Ishikawa (cell line): ENCODE measurements around the gene UCKL1.
A peak's percentile ranks its signal among the peaks of the same experiment; 100 is the strongest.

Source experiments
- CEBPB ChIP-seq: IDR thresholded peaks from 2 replicates; pipeline ENCODE4 v1.6.1; 2012
- CREB1 ChIP-seq: IDR thresholded peaks from 2 replicates; pipeline ENCODE4 v1.6.1; 2012; ENCODE audit warnings: low read depth
- EGR1 ChIP-seq: IDR thresholded peaks from 2 replicates; pipeline ENCODE4 v1.6.1; 2012
- EP300 ChIP-seq: IDR thresholded peaks from 2 replicates; pipeline ENCODE4 v1.6.1; 2012; ENCODE audit warnings: borderline replicate concordance
- FOXM1 ChIP-seq: IDR thresholded peaks from 2 replicates; pipeline ENCODE4 v1.6.1; 2012; ENCODE audit warnings: low read depth, borderline replicate concordance
- MAX ChIP-seq: IDR thresholded peaks from 2 replicates; pipeline ENCODE4 v1.6.1; 2012
- NFIC ChIP-seq: IDR thresholded peaks from 2 replicates; pipeline ENCODE4 v1.6.1; 2012
- RAD21 ChIP-seq: IDR thresholded peaks from 2 replicates; pipeline ENCODE4 v1.6.1; 2012; ENCODE audit warnings: low read depth
- REST ChIP-seq: IDR thresholded peaks from 2 replicates; pipeline ENCODE4 v1.6.1; 2012; ENCODE audit warnings: low read depth, mild to moderate bottlenecking
- TAF1 ChIP-seq: IDR thresholded peaks from 2 replicates; pipeline ENCODE4 v1.6.1; 2012; ENCODE audit warnings: low read depth, mild to moderate bottlenecking
- TCF12 ChIP-seq: IDR thresholded peaks from 2 replicates; pipeline ENCODE4 v1.6.1; 2012; ENCODE audit warnings: low read depth
- TEAD4 ChIP-seq: IDR thresholded peaks from 2 replicates; pipeline ENCODE4 v1.6.1; 2012
- USF1 ChIP-seq: IDR thresholded peaks from 2 replicates; pipeline ENCODE4 v1.6.1; 2012
- YY1 ChIP-seq: IDR thresholded peaks from 2 replicates; pipeline ENCODE4 v1.6.1; 2012; ENCODE audit warnings: low read depth
- ZBTB7A ChIP-seq: IDR thresholded peaks from 2 replicates; pipeline ENCODE4 v1.6.1; 2012; ENCODE audit warnings: low read depth

The UCKL1 gene

DNA sequence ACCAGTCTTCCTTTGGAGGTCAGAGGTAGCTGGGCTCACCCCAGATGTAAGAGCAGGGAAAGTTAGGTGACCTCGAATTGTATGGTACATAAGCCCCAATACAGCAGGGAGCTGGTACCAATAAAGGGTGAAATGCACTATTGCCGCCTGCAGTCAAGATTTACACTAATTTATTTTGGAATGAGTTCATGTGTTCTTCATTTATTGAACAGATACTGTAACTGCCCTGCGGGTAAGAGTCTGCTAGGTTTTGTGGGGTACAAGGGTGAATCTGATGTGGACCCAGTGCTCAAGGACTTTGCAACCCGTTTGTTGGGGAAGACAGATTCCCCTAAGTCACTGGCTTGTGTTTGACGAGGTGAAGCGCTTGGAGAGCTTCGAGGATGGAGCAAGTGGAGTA, 63.8 kb downstream of the UCKL1 start:
- TF ChIP-seq YY1 (no peak), RAD21 (no peak), EGR1 (no peak), TEAD4 (no peak), CEBPB (no peak), FOXM1 (no peak), ZBTB7A (no peak), REST (no peak), EP300 (no peak), TAF1 (no peak), MAX (no peak), USF1 (no peak), CREB1 (no peak), NFIC (no peak), TCF12 (no peak)

GRCh38 chr20:63891061-63892002, 64.9 kb downstream of the UCKL1 start:
- TF ChIP-seq RAD21 (no peak), FOXM1 (no peak), EGR1 (no peak), REST (no peak), TCF12 (no peak), CEBPB (no peak)

DNA sequence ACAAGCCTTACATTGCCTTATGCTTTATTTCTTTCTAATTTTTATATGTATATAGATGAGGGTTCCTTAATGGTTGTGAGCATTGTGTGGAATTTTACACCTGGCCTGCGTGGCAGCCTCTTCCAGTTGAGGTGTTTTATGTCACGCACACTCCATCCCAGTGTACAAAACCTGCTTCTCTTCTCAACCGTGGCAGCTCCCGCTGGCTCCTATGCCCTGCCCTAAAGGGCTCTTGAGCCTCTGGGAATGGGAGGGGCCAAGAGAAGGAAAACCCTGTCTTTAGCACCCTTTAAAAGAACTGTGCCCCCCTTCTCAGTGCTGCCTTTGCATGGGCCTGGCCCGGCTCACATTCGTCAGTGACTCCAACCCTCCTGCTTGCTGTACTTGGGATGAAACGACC, 65.6 kb downstream of the UCKL1 start:
- no peak for TF ChIP-seq TCF12
- no peak for TF ChIP-seq YY1
- no peak for TF ChIP-seq NFIC
- TF ChIP-seq CREB1, result no peak
- TF ChIP-seq EP300, result no peak
- TF ChIP-seq REST, result no peak
- TF ChIP-seq EGR1, result no peak
- TF ChIP-seq FOXM1, result no peak
- no peak for TF ChIP-seq TAF1
- TF ChIP-seq RAD21, result no peak
- TF ChIP-seq MAX, result no peak
- no peak for TF ChIP-seq CEBPB

DNA sequence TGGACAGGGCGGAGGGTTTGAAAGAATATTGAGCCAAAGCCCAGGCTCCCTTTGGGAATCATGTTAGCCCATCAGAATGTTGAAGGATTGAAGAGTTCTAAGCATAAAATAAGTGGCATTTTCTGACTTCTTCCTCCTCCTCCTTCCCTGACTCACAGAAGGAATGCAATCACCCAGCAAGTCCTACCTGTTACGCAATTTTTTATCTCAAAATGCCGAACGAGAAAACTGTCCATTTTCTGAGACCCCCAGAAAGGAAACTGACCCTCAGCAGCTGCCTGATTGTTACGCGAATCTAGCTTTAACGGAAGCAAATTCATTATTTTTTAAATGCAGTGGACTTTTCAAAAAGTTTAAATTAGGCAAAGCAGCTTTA, 66.0 kb downstream of the UCKL1 start:
- TF ChIP-seq CEBPB (peak; percentile 77), TEAD4 (no peak), REST (no peak), MAX (no peak)
